NCI-H2227 treated with DMSO at 0.1 percent for 48 hours (cell line): ENCODE measurements around the gene DLG1.

Experiments used
- DNase-seq: peaks from one replicate; lab custom pipeline; 2025; lab: John Stamatoyannopoulos, UW

DLG1 gene

DNA sequence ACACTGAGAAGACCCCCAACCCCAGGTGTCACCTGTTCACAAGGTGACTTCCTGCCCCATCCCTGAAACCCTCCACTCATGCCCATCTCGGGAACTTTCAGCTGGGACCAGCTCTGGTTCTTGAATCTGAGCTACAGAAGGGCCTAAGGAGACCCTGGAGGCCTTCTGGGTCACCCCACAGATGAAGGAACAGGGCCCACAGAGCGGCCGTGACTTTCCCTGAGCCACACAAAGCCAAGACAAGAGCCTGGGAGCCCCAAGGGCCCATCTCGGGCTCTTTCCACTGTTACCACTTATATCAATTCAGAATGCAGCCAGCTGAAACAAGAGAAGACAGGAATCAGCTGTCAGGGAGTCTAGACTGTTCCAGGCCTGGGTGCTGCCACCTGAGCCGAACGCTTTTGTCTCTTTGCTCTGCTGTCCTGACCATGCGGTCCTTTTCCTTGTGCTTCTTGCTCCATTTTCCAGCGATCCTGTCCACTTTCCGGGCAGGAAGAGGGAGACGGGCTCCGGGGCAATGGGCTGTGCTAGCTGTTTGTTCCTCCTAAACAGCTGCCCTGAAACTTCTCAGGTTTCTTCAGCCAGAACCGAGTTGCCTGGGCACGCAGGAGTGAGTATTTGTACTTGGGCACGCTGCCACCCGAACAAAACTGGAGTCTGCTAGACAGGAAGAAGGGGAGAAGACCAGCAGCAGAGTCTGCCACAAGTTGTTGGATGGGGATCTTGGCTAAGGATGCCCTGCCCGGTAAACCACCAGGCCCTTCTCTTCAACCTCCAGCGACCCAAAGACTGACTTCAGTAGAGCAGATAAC is 301.8 kb downstream of the DLG1 start:
- no peak for DNase-seq

- no peak for DNase-seq
These were observed 302.6 kb downstream of the DLG1 start for GRCh38 chr3:196995646-196996355.

- no peak for DNase-seq
These were observed 303.4 kb downstream of the DLG1 start for GRCh38 chr3:196995027-196995426.

- DNase-seq: no peak
These were observed 304.4 kb downstream of the DLG1 start for GRCh38 chr3:196994056-196994455.
